Aorta (tissue), 5 donors: ENCODE data around the gene WBP1L. TPM values are rescaled to one million over a fixed set of nuclear protein-coding genes. Genes with fewer than 3 reads are reported as not detected.
"Not testable (repeated sequence)": the region's sequence is repeated elsewhere in the genome, so short reads cannot be mapped to it uniquely, and the experiment has no call there.

ENCODE experiments used
- ATAC-seq: fragments of 200-7000 bp; cut with Tn5 transposase; one replicate; pipeline ENCODE4 v1.9.1; 2022; ENCODE audit warnings: moderate library complexity; ENCODE audit not compliant: low FRiP score
- DNase-seq, 2 donors: peaks; one replicate each; pipeline ENCODE4 v3.0.0-alpha.2; 2020
- H3K27ac ChIP-seq, 2 donors: one replicate each; pipeline ENCODE4 v1.5.1; 2013; ENCODE audit warnings: low read length in 2 of 2, mild to moderate bottlenecking in 2 of 2, moderate library complexity in 2 of 2, control low read depth in 1 of 2, inconsistent platforms in 1 of 2, low read depth in 1 of 2
- H3K27me3 ChIP-seq, 2 donors: one replicate each; pipeline ENCODE4 v1.6.1; 2013; ENCODE audit warnings: control low read depth in 1 of 2, low read length in 1 of 2, mild to moderate bottlenecking in 1 of 2, moderate library complexity in 1 of 2; ENCODE audit not compliant: insufficient read depth in 2 of 2, control insufficient read depth in 1 of 2
- H3K36me3 ChIP-seq, 2 donors: one replicate each; pipeline ENCODE4 v1.6.1; 2013; ENCODE audit warnings: control low read depth in 1 of 2, low read length in 1 of 2, mild to moderate bottlenecking in 1 of 2; ENCODE audit not compliant: insufficient read depth in 2 of 2, control insufficient read depth in 1 of 2
- H3K4me1 ChIP-seq, 2 donors: one replicate each; pipeline ENCODE4 v1.6.1; 2013; ENCODE audit warnings: low read length in 2 of 2, control low read depth in 1 of 2, mild to moderate bottlenecking in 1 of 2, moderate library complexity in 1 of 2; ENCODE audit not compliant: insufficient read depth in 2 of 2, control insufficient read depth in 1 of 2
- H3K4me3 ChIP-seq, 2 donors: one replicate each; pipeline ENCODE4 v1.5.1; 2013; ENCODE audit warnings: low read length in 2 of 2, control low read depth in 1 of 2, mild to moderate bottlenecking in 1 of 2
- H3K9me3 ChIP-seq: one replicate; pipeline ENCODE4 v1.6.1; 2013; ENCODE audit warnings: mild to moderate bottlenecking, low read length; ENCODE audit not compliant: control insufficient read depth
- WGBS, 2 donors: extraction: QIAGEN DNeasy Blood & Tissue Kit; methylation state at CpG; one replicate each; pipeline ENCODE4 v1.1.7; 2013; 5-methylcytosine and 5-hydroxymethylcytosine counted together
- intact Hi-C, 2 donors: fragments of 100-400 bp; cut with DNase I; formaldehyde crosslinking; loops; one replicate each; pipeline versions ENCODE4 v1.14.2 to v1.15.0; 2022
- polyA plus RNA-seq, 2 donors: library from polyadenylated mRNA; stranded (reverse); fragments of 200-250 nt; gene quantifications; one replicate each; pipeline ENCODE4 v1.2.3, GENCODE V29; 2013
- total RNA-seq, 2 donors: library from RNA; stranded (reverse); fragmentation: NEBNext Ultra II Directional; extraction: Animal tissue kit (Norgen Biotek cat#: 25700); gene quantifications; one replicate each; pipeline ENCODE4 v1.2.1, GENCODE V29; 2021
- donor health status: healthy with polysubstance abuse.
- donor health status: Bipolar disorder and iron deficiency.
- donor health status: DM: no; HTN: no; CAD: no.
- donor health status: DM: no; HTN: no; CAD: no.
- donor health status: DM: yes; HTN: yes; CAD: no.

Gene WBP1L
- total and polyA plus RNA-seq, 4 donors: 22.4 to 84.7 (median 61.4) TPM

DNA sequence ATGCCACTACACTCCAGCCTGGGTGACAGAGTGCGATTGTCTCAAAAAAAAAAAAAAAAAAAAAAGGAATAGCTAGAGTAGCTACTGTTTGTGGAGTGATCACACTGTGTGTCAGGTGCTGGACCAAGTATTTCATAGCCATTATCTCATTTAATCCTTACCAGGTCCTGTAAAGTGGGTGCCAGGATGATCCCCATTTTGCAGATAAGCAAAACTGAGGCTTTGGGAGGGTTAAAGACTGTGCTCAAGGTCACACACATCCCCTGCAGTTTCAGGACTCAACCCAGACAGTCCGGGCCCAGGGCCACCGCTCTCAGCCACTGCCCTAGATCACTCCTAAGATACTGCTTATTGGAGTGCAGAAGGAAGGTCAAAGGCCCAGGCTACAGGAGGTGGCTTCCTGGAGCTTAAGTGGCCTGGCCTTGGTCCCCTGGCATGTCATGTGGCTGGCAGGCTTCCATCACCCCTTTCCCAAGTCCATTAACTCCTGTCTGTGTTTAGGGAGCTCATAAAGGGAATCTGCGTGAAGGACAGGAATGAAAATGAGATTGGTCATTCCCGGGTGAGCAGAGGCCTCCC, 12.4 kb upstream of the WBP1L start:
- ATAC-seq (no peak), DNase-seq (no peak)
- Histone ChIP-seq H3K4me1 (no peaks in the 10 kb centered on the region), H3K27me3 (no peaks in the 10 kb centered on the region), H3K4me3 (no peak overlapping the region), H3K27ac (no peak overlapping the region), H3K9me3 (no peaks in the 10 kb centered on the region), H3K36me3 (no peaks in the 10 kb centered on the region)
- intact Hi-C loops: loop anchor here in 1 of 2 donors (5.0 kb wide), 1 partner anchor 101 kb away; no protein-coding TSS in a partner anchor
- 83 to 84% methylated on average over 5 of the region's 5 CpGs for WGBS, 2 donors

GRCh38 chr10:102732661-102733060, 11.1 kb upstream of the WBP1L start:
- no peak for DNase-seq
- Histone ChIP-seq H3K9me3 (no peaks in the 10 kb centered on the region), H3K27ac (no peak overlapping the region), H3K27me3 (no peaks in the 10 kb centered on the region), H3K4me3 (no peak overlapping the region), H3K36me3 (no peaks in the 10 kb centered on the region), H3K4me1 (no peaks in the 10 kb centered on the region)
- intact Hi-C loops: loop anchor here in 1 of 2 donors (5.0 kb wide), 1 partner anchor 100 kb away; no protein-coding TSS in a partner anchor
- no peak for ATAC-seq
- WGBS, 2 donors: 0 to 82% methylated on average over 1 of the region's 1 CpG

DNA sequence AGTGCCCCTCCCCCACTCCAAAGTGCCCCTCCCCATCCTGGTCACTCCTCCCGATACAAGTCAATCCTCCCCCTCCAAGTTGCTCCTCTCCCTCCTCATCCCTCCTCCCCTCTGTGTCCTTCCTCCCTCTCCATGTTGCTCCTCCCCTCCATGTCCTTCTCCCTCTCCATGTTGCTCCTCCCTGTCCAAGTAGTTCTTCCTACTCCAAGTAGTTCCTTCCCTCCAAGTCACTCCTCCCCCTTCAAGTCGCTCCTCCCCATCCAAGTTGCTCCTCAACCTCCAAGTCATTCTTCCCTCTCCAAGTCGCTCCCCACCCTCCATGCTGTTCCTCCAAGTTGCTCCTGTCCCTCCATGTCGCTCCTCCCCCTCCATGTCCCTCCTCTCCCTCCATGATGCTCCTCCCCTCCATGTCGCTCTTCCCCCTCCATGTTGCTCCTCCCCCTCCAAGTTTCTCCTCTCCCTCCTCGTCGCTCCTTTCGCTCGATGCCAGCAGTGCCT, 8.6 kb upstream of the WBP1L start:
- H3K36me3 ChIP-seq: no peaks in the 10 kb centered on the region
- no peaks in the 10 kb centered on the region for H3K9me3 ChIP-seq
- H3K27me3 ChIP-seq: no peaks in the 10 kb centered on the region
- 83 to 84% methylated on average over 9 of the region's 9 CpGs for WGBS, 2 donors
- intact Hi-C loops: no loop called here
- H3K27ac ChIP-seq: no peak overlapping the region
- no peak overlapping the region for H3K4me3 ChIP-seq
- H3K4me1 ChIP-seq: no peaks in the 10 kb centered on the region
- ATAC-seq: peak; percentile 83
- peak; percentile 80 to 82 for DNase-seq

GRCh38 chr10:102738692-102739121, 5.0 kb upstream of the WBP1L start:
- no peak for ATAC-seq
- H3K9me3 ChIP-seq: no peaks in the 10 kb centered on the region
- intact Hi-C loops: no loop called here
- H3K27me3 ChIP-seq: no peaks in the 10 kb centered on the region
- no peaks in the 10 kb centered on the region for H3K36me3 ChIP-seq
- no peak for DNase-seq
- H3K4me1 ChIP-seq: peaks cover 0 to 3% of the 10 kb centered on the region in 2 donors
- no peak overlapping the region for H3K27ac ChIP-seq
- H3K4me3 ChIP-seq: no peak overlapping the region

DNA sequence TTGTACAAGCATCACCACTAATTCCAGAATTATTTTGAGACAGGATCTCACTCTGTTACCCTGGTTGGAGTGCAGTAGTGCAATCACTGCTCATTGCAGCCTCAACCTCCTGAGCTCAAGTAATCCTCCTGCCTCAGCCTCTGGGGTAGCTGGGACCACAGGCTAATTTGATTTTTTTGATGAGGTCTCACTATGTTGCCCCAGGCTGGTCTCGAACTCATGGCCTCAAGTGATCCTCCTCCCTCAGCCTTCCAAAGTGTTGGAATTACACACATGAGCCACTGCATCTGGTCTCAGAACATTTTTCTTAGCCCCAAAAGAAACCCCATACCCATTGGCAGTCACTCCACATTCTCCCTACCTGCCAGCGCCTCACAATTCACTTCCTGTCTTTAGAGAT, 3.5 kb upstream of the WBP1L start:
- Histone ChIP-seq H3K4me1 (peaks cover 0 to 3% of the 10 kb centered on the region in 2 donors), H3K27ac (peak overlapping the region; percentile 20 to 33), H3K36me3 (no peaks in the 10 kb centered on the region), H3K27me3 (no peaks in the 10 kb centered on the region), H3K4me3 (no peak overlapping the region), H3K9me3 (no peaks in the 10 kb centered on the region)
- intact Hi-C loops: loop anchor here (2.0 to 5.0 kb wide), 2 partner anchors 37 to 75 kb away; no protein-coding TSS in a partner anchor
- DNase-seq (no peak), ATAC-seq (no peak)
- 55 to 69% methylated on average over 2 of the region's 2 CpGs for WGBS, 2 donors

GRCh38 chr10:102741726-102742237, 2.0 kb upstream of the WBP1L start:
- WGBS, 2 donors: 6 to 7% methylated on average over 2 of the region's 2 CpGs
- Histone ChIP-seq H3K27ac (peak overlapping the region in 1 of 2 donors; percentile 54), H3K27me3 (no peaks in the 10 kb centered on the region), H3K4me3 (no peak overlapping the region), H3K4me1 (peaks cover 0 to 3% of the 10 kb centered on the region in 2 donors), H3K36me3 (no peaks in the 10 kb centered on the region), H3K9me3 (no peaks in the 10 kb centered on the region)
- intact Hi-C loops: loop anchor here (2.0 to 5.0 kb wide), 2 partner anchors 36 to 73 kb away; no protein-coding TSS in a partner anchor
- DNase-seq (no peak), ATAC-seq (no peak)

GRCh38 chr10:102742313-102742712, 1.4 kb upstream of the WBP1L start:
- DNase-seq, H3K9me3 ChIP-seq, H3K36me3 ChIP-seq, H3K4me1 ChIP-seq, ATAC-seq, H3K27me3 ChIP-seq, H3K4me3 ChIP-seq: not testable (repeated sequence)
- H3K27ac ChIP-seq: peak overlapping the region in 1 of 2 donors; percentile 24
- 28 to 42% methylated on average over 5 of the region's 5 CpGs for WGBS, 2 donors
- intact Hi-C loops: loop anchor here (5.0 kb wide), 1 partner anchor 35 kb away; no protein-coding TSS in a partner anchor

GRCh38 chr10:102743078-102743587, 615 bp upstream of the WBP1L start:
- H3K27ac ChIP-seq: peak overlapping the region in 1 of 2 donors; percentile 28
- H3K27me3 ChIP-seq: no peaks in the 10 kb centered on the region
- intact Hi-C loops: loop anchor here (5.0 kb wide), 1 partner anchor 34 kb away; no protein-coding TSS in a partner anchor
- ATAC-seq (no peak), DNase-seq (no peak)
- peaks cover 0 to 3% of the 10 kb centered on the region in 2 donors for H3K4me1 ChIP-seq
- H3K9me3 ChIP-seq: no peaks in the 10 kb centered on the region
- H3K4me3 ChIP-seq: no peak overlapping the region
- WGBS, 2 donors: 30 to 32% methylated on average over 7 of the region's 7 CpGs
- H3K36me3 ChIP-seq: no peaks in the 10 kb centered on the region
